HepG2 (cell line): ENCODE results near the gene SNAPC4. TPM values are rescaled to one million over a fixed set of nuclear protein-coding genes. Genes with fewer than 3 reads are reported as not detected.

Experiments
- CEBPB ChIP-seq: IDR thresholded peaks from 2 replicates; pipeline ENCODE4 v1.6.1; 2011; ENCODE audit warnings: low read depth, low read length, improper control_type of control experiment, borderline replicate concordance
- ESRRA ChIP-seq: sonication (generic); formaldehyde crosslinking; IDR thresholded peaks from 2 replicates; pipeline ENCODE4 v1.5.1; 2020; ENCODE audit warnings: mild to moderate bottlenecking, low read depth, missing genetic modification reagents
- GFI1 ChIP-seq: sonication (generic); formaldehyde crosslinking; IDR thresholded peaks from 2 replicates; pipeline ENCODE4 v1.5.0; 2020; ENCODE audit warnings: missing genetic modification reagents, mild to moderate bottlenecking, borderline replicate concordance
- HMG20A ChIP-seq: IDR thresholded peaks from 2 replicates; pipeline ENCODE4 v1.6.1; 2016; ENCODE audit warnings: borderline replicate concordance
- MAFK ChIP-seq, 2 experiments: IDR thresholded peaks in 1 of 2; conservative IDR thresholded peaks in 1 of 2; 2 replicates each; pipeline ENCODE4 v1.6.1; 2011; ENCODE audit warnings: improper control_type of control experiment in 2 of 2, low read length in 2 of 2
- SOX6 ChIP-seq, 2 experiments: fragments of 450-650 bp in 1 of 2; sonication (generic) in 1 of 2; formaldehyde crosslinking in 1 of 2; IDR thresholded peaks; 2 replicates each; pipeline versions ENCODE4 v1.4.0 to v1.6.1; 2017 to 2020; ENCODE audit warnings: antibody characterized with exemption in 1 of 2, mild to moderate bottlenecking in 1 of 2, missing genetic modification reagents in 1 of 2
- TFE3 ChIP-seq: IDR thresholded peaks from 2 replicates; pipeline ENCODE4 v1.6.1; 2016
- TP53 ChIP-seq: sonication (generic); formaldehyde crosslinking; conservative IDR thresholded peaks from 2 replicates; pipeline ENCODE4 v1.4.0; 2020; ENCODE audit warnings: missing genetic modification reagents
- ZNF274 ChIP-seq: sonication (generic); formaldehyde crosslinking; IDR thresholded peaks from 2 replicates; pipeline ENCODE4 v1.5.1; 2020; ENCODE audit warnings: mild to moderate bottlenecking, missing genetic modification reagents
- ZNF563 ChIP-seq: sonication (generic); formaldehyde crosslinking; IDR thresholded peaks from 2 replicates; pipeline ENCODE4 v1.8.0; 2022; ENCODE audit warnings: mild to moderate bottlenecking, moderate library complexity, missing genetic modification reagents
- ZNF761 ChIP-seq: sonication (generic); formaldehyde crosslinking; conservative IDR thresholded peaks from 2 replicates; pipeline ENCODE4 v1.4.0; 2020; ENCODE audit warnings: mild to moderate bottlenecking, missing genetic modification reagents
- ZNF770 ChIP-seq: sonication (generic); formaldehyde crosslinking; IDR thresholded peaks from 2 replicates; pipeline ENCODE4 v1.5.0; 2020; ENCODE audit warnings: mild to moderate bottlenecking, missing genetic modification reagents
- polyA plus RNA-seq, 8 experiments: library from polyadenylated mRNA; depleted of rRNA in 3 of 8; stranded (reverse) in 7 of 8; unstranded in 1 of 8; fragments of >200 nt; fragmentation: Illumina TruSeq in 4 of 8; extraction: Trizol in 4 of 8; gene quantifications; 2 replicates each; pipeline versions ENCODE4 v1.2.1 to v1.2.3, GENCODE V29; 2011 to 2016; ENCODE audit warnings: low read depth in 4 of 8, missing spikeins in 1 of 8, mixed read lengths in 1 of 8; ENCODE audit not compliant: insufficient read depth in 1 of 8
- total RNA-seq, 5 experiments: library from RNA; depleted of rRNA; stranded (reverse); fragments of >200 nt; fragmentation: Illumina TruSeq; extraction: Trizol; gene quantifications; 2 replicates each; pipeline ENCODE4 v1.2.3, GENCODE V29; 2016; ENCODE audit warnings: low read depth in 1 of 5
- TF ChIP-seq, protein P1 (sequence below): sonication (generic); formaldehyde crosslinking; IDR thresholded peaks from 2 replicates; pipeline ENCODE4 v1.4.0; 2020; ENCODE audit warnings: low read depth, mild to moderate bottlenecking, missing genetic modification reagents
- TF ChIP-seq, protein P2 (sequence below): sonication (generic); formaldehyde crosslinking; conservative IDR thresholded peaks from 2 replicates; pipeline ENCODE4 v1.5.0; 2020; ENCODE audit warnings: missing genetic modification reagents

SNAPC4 gene
- total and polyA plus RNA-seq, 2 of the 13 experiments (the other 11 are each of a cell fraction or from before 2014, with no cell fraction given) = 2.0 to 6.0 TPM

- TF ChIP-seq, protein P1, sequence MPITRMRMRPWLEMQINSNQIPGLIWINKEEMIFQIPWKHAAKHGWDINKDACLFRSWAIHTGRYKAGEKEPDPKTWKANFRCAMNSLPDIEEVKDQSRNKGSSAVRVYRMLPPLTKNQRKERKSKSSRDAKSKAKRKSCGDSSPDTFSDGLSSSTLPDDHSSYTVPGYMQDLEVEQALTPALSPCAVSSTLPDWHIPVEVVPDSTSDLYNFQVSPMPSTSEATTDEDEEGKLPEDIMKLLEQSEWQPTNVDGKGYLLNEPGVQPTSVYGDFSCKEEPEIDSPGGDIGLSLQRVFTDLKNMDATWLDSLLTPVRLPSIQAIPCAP (CRISPR knock-in tag) = no peak
- no peak for TF ChIP-seq MAFK (conservative IDR thresholded peaks at IDR 0.05 in 1 of 2, IDR thresholded peaks at IDR 0.05 in 1 of 2; ENCODE audit: low read length in 2 of 2)
- no peak for TF ChIP-seq CEBPB
- no peak for TF ChIP-seq GFI1
- no peak for TF ChIP-seq SOX6 (IDR thresholded peaks at IDR 0.05)
- peak; percentile 39 for TF ChIP-seq SOX6 (CRISPR knock-in tag; IDR thresholded peaks at IDR 0.05)
- no peak for TF ChIP-seq ZNF770 (CRISPR knock-in tag)
- TF ChIP-seq, protein P2, sequence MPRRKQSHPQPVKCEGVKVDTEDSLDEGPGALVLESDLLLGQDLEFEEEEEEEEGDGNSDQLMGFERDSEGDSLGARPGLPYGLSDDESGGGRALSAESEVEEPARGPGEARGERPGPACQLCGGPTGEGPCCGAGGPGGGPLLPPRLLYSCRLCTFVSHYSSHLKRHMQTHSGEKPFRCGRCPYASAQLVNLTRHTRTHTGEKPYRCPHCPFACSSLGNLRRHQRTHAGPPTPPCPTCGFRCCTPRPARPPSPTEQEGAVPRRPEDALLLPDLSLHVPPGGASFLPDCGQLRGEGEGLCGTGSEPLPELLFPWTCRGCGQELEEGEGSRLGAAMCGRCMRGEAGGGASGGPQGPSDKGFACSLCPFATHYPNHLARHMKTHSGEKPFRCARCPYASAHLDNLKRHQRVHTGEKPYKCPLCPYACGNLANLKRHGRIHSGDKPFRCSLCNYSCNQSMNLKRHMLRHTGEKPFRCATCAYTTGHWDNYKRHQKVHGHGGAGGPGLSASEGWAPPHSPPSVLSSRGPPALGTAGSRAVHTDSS = 0 out of 2 replicates have a peak, but pooled peaks have one; percentile 62
- TF ChIP-seq HMG20A (CRISPR knock-in tag) = 0 out of 2 replicates have a peak, but pooled peaks have one; percentile 23
- peak; percentile 78 for TF ChIP-seq TFE3 (CRISPR knock-in tag)
- TF ChIP-seq TP53 = no peak
- 0 out of 2 replicates have a peak, but pooled peaks have one; percentile 16 for TF ChIP-seq ESRRA (CRISPR knock-in tag)
- TF ChIP-seq ZNF274 = peak; percentile 82; the same call in 1 of the 2 replicates
- TF ChIP-seq ZNF761 = no peak
- no peak for TF ChIP-seq ZNF563
Measured at GRCh38 chr9:136410500-136411287, 10.7 kb upstream of the SNAPC4 start, which contains the start of the genes ENTR1 and PMPCA (continued).
